Cardiac muscle cell (in vitro differentiated cells and primary cell): ENCODE results near the gene SRPK2. TPM values are rescaled to one million over a fixed set of nuclear protein-coding genes. Genes with fewer than 3 reads are reported as not detected.
"Not testable (repeated sequence)": the region's sequence is repeated elsewhere in the genome, so short reads cannot be mapped to it uniquely, and the experiment has no call there.

Experiments used
- DNase-seq, 2 donors: peaks; one replicate each; pipeline versions ENCODE4 v3.0.0 to v3.0.0-alpha.2; 2010 to 2017; ENCODE audit warnings: low read depth in 1 of 2, low spot score in 1 of 2
- H3K27ac ChIP-seq: fragments of 200-600 bp; sonication (generic); 2 replicates; pipeline ENCODE4 v1.5.1; 2016
- H3K27me3 ChIP-seq: fragments of 200-600 bp; sonication (generic); 2 replicates; pipeline ENCODE4 v1.6.0; 2016; ENCODE audit warnings: control low read depth
- H3K36me3 ChIP-seq: fragments of 200-600 bp; sonication (generic); 2 replicates; pipeline ENCODE4 v1.5.1; 2016; ENCODE audit warnings: control low read depth
- H3K4me1 ChIP-seq: fragments of 200-600 bp; sonication (generic); 2 replicates; pipeline ENCODE4 v1.8.1; 2017; ENCODE audit warnings: low read depth, mild to moderate bottlenecking, mixed run types
- H3K4me3 ChIP-seq: fragments of 200-600 bp; sonication (generic); 2 replicates; pipeline ENCODE4 v1.5.1; 2016; ENCODE audit warnings: mild to moderate bottlenecking
- H3K9me3 ChIP-seq: fragments of 200-600 bp; sonication (generic); 2 replicates; pipeline ENCODE4 v1.5.1; 2017; ENCODE audit warnings: low read depth, mild to moderate bottlenecking, control low read depth
- polyA plus RNA-seq: library from polyadenylated mRNA; unstranded; fragments of >200 nt; fragmentation: Nextera tagmentation; extraction: Ambion mirVana; gene quantifications from 2 replicates; pipeline ENCODE4 v1.2.1, GENCODE V29; 2016
- total RNA-seq: library from RNA; depleted of rRNA; stranded (reverse); fragments of >200 nt; gene quantifications from 2 replicates; pipeline ENCODE4 v1.2.3, GENCODE V29; 2016
- TF ChIP-seq, protein P1 (sequence below): IDR thresholded peaks from 2 replicates; pipeline ENCODE4 v1.5.1; 2012; ENCODE audit warnings: low read depth, mild to moderate bottlenecking, low read length

SRPK2 gene
- total and polyA plus RNA-seq, 2 experiments from 2014 or later, result 35.4 to 37.1 TPM

DNA sequence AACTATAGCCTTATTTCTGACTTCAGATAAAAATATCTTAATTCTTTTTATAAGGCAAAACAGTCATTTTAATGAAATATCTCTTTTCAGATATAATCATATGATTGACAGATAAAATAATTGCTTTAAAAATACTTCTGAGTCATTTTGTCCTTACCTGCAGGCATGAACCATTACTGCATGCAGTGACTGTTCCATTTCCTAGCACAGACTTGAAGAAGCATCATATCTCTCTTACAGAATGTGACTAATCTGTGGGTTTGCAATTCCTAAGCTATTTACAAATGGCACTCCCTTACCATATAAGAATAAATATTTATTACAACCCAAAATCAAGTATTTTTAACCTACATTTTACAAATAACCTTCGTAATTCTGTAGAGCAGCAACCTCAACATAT, 120.7 kb downstream of the SRPK2 start:
- no peaks in the 10 kb centered on the region for H3K36me3 ChIP-seq
- no peaks in the 10 kb centered on the region for H3K9me3 ChIP-seq
- peaks cover 28% of the 10 kb centered on the region for H3K4me1 ChIP-seq
- no peak overlapping the region for H3K27ac ChIP-seq
- no peak overlapping the region for H3K4me3 ChIP-seq
- peak in 1 of 2 donors; percentile 61 for DNase-seq
- TF ChIP-seq, protein P1, sequence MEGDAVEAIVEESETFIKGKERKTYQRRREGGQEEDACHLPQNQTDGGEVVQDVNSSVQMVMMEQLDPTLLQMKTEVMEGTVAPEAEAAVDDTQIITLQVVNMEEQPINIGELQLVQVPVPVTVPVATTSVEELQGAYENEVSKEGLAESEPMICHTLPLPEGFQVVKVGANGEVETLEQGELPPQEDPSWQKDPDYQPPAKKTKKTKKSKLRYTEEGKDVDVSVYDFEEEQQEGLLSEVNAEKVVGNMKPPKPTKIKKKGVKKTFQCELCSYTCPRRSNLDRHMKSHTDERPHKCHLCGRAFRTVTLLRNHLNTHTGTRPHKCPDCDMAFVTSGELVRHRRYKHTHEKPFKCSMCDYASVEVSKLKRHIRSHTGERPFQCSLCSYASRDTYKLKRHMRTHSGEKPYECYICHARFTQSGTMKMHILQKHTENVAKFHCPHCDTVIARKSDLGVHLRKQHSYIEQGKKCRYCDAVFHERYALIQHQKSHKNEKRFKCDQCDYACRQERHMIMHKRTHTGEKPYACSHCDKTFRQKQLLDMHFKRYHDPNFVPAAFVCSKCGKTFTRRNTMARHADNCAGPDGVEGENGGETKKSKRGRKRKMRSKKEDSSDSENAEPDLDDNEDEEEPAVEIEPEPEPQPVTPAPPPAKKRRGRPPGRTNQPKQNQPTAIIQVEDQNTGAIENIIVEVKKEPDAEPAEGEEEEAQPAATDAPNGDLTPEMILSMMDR, result no peak
- H3K27me3 ChIP-seq, result no peaks in the 10 kb centered on the region

DNA sequence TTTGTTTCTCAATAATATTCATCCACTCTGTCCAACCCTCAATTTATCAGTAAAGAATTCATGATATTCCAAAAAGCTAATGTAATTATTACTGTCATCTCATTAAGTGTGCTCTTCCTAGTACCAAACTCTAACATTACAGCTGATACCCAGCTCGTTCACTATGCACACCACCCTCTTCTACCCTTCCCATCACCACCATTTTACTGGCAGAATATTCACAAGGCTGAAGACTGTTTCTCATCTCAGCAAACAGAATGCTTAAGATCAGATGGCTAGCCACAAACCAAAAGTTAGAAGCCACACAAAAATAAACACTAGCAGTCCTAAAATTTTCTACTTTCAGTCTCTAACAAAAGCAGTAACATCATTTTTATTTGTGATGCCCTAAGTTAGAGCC, 121.5 kb downstream of the SRPK2 start:
- no peaks in the 10 kb centered on the region for H3K36me3 ChIP-seq
- H3K4me3 ChIP-seq, result no peak overlapping the region

DNA sequence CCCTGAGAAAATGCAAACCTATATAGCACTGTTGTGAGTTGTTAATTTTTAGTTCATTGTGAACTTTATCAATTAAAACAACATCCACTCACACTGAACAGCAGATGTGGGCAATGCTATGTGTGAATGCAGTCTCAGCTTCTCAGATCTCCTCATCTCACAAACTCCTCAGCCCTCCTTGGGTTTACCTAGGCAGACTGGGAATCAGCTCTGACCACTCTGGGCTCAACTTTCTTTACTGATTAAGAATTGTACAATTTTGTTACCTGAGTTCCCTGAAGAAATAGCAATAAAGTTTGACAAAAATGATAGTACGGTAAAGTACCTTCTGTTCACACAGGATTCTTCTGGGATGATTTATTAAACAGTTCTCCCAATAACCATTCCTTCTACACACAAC, 124.0 kb downstream of the SRPK2 start:
- TF ChIP-seq, protein P1, result no peak
- H3K4me3 ChIP-seq, result no peak overlapping the region
- H3K36me3 ChIP-seq, result no peaks in the 10 kb centered on the region
- H3K4me1 ChIP-seq, result peaks cover 19% of the 10 kb centered on the region
- no peak overlapping the region for H3K27ac ChIP-seq
- H3K9me3 ChIP-seq, result no peaks in the 10 kb centered on the region
- DNase-seq, result no peak
- no peaks in the 10 kb centered on the region for H3K27me3 ChIP-seq

More for the DNA sequence above, 121.5 kb downstream of the SRPK2 start:
- H3K27ac ChIP-seq, result no peak overlapping the region
- H3K27me3 ChIP-seq, result no peaks in the 10 kb centered on the region
- peaks cover 22% of the 10 kb centered on the region for H3K4me1 ChIP-seq
- no peaks in the 10 kb centered on the region for H3K9me3 ChIP-seq
- TF ChIP-seq, protein P1, result no peak
- DNase-seq, result no peak

DNA sequence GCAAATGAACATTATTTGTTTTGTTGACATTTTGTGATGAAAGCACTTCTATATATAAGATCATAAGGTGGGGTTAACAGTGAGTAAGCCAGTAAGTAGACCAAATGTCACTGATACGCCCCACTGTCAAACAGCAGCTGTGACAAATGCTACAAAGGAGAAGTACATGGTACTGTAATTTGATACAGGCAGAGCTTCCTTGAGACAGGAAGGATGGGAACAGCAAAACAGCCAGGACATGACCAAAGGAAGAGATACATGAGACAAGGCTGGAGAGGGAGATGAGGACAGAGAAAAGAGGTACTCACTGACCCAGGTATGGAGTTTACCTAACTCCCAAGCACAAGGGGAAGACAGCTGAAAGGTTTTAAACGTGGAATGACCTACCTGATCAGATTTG, 127.0 kb downstream of the SRPK2 start:
- Histone ChIP-seq H3K4me1 (peaks cover 8% of the 10 kb centered on the region), H3K36me3 (no peaks in the 10 kb centered on the region), H3K9me3 (no peaks in the 10 kb centered on the region), H3K27ac (no peak overlapping the region), H3K4me3 (no peak overlapping the region), H3K27me3 (no peaks in the 10 kb centered on the region)
- no peak for DNase-seq
- TF ChIP-seq, protein P1, result no peak

GRCh38 chr7:105260201-105260871, 128.4 kb downstream of the SRPK2 start:
- H3K27me3 ChIP-seq, DNase-seq, H3K9me3 ChIP-seq, H3K27ac ChIP-seq, H3K36me3 ChIP-seq, H3K4me1 ChIP-seq, H3K4me3 ChIP-seq: not testable (repeated sequence)

- not testable (repeated sequence) for H3K9me3 ChIP-seq, H3K4me3 ChIP-seq, DNase-seq, H3K4me1 ChIP-seq, H3K27me3 ChIP-seq, H3K36me3 ChIP-seq, H3K27ac ChIP-seq
These were observed 129.8 kb downstream of the SRPK2 start for GRCh38 chr7:105258919-105259318.

- no peak for DNase-seq
- Histone ChIP-seq H3K9me3 (no peaks in the 10 kb centered on the region), H3K36me3 (no peaks in the 10 kb centered on the region), H3K4me3 (no peak overlapping the region), H3K4me1 (peaks cover 8% of the 10 kb centered on the region), H3K27ac (no peak overlapping the region), H3K27me3 (no peaks in the 10 kb centered on the region)
- TF ChIP-seq, protein P1, result no peak
These were observed 131.4 kb downstream of the SRPK2 start for GRCh38 chr7:105257338-105257737.
